GM23338 (cell line): ENCODE data around the gene ZMYND8. TPM values are rescaled to one million over a fixed set of nuclear protein-coding genes. Genes with fewer than 3 reads are reported as not detected.

ENCODE experiments used
- ATAC-seq: fragments of 200-7000 bp; cut with Tn5 transposase; 3 replicates; pipeline ENCODE4 v1.9.1; 2020
- DNase-seq: peaks from one replicate; pipeline ENCODE4 v3.0.0-alpha.2; 2015; ENCODE audit warnings: low spot score
- H2AFZ ChIP-seq: fragments of 200-600 bp; sonication (generic); 2 replicates; pipeline ENCODE4 v1.8.0; 2016; ENCODE audit warnings: antibody characterized with exemption, mild to moderate bottlenecking, moderate library complexity
- H3F3A ChIP-seq: fragments of 200-600 bp; sonication (generic); replicated peaks from 2 replicates; pipeline ENCODE4 v1.8.0; 2017; ENCODE audit warnings: antibody characterized with exemption, mixed run types, low read depth
- H3K27ac ChIP-seq: fragments of 200-600 bp; sonication (generic); 2 replicates; pipeline ENCODE4 v1.6.1; 2016; ENCODE audit warnings: low read depth
- H3K27me3 ChIP-seq: fragments of 200-600 bp; sonication (generic); 2 replicates; pipeline ENCODE4 v1.8.0; 2016; ENCODE audit warnings: mild to moderate bottlenecking, mixed run types, moderate library complexity; ENCODE audit not compliant: insufficient read depth
- H3K36me3 ChIP-seq: fragments of 200-600 bp; sonication (generic); 2 replicates; pipeline ENCODE4 v1.8.0; 2016; ENCODE audit warnings: mild to moderate bottlenecking; ENCODE audit not compliant: insufficient read depth
- H3K4me1 ChIP-seq: fragments of 200-600 bp; sonication (generic); 2 replicates; pipeline ENCODE4 v1.8.0; 2016; ENCODE audit warnings: mild to moderate bottlenecking, moderate library complexity; ENCODE audit not compliant: insufficient read depth
- H3K4me2 ChIP-seq: fragments of 200-600 bp; sonication (generic); 2 replicates; pipeline ENCODE4 v1.7.1; 2017; ENCODE audit warnings: mixed run types
- H3K4me3 ChIP-seq: fragments of 200-600 bp; sonication (generic); 2 replicates; pipeline ENCODE4 v1.6.1; 2016; ENCODE audit warnings: mixed run types
- H3K79me2 ChIP-seq: fragments of 200-600 bp; sonication (generic); replicated peaks from 2 replicates; pipeline ENCODE4 v1.8.0; 2017; ENCODE audit warnings: mild to moderate bottlenecking; ENCODE audit not compliant: insufficient read depth
- H3K9me2 ChIP-seq: fragments of 200-600 bp; sonication (generic); 2 replicates; pipeline ENCODE4 v1.8.0; 2017; ENCODE audit not compliant: insufficient read depth
- H4K20me1 ChIP-seq: fragments of 200-600 bp; sonication (generic); replicated peaks from 2 replicates; pipeline ENCODE4 v1.8.0; 2017; ENCODE audit warnings: mild to moderate bottlenecking; ENCODE audit not compliant: insufficient read depth
- H3K27ac Mint-ChIP-seq: 2 replicates; pipeline ENCODE4 v1.8.0; 2020; ENCODE audit warnings: inconsistent platforms, mild to moderate bottlenecking, moderate library complexity, mixed read lengths
- H3K27me3 Mint-ChIP-seq: 3 replicates; pipeline ENCODE4 v1.8.0; 2022; ENCODE audit warnings: low read depth, mild to moderate bottlenecking, moderate library complexity, mixed read lengths, inconsistent platforms; ENCODE audit not compliant: insufficient read depth, poor library complexity
- H3K36me3 Mint-ChIP-seq: 3 replicates; pipeline ENCODE4 v1.8.0; 2021; ENCODE audit warnings: low read depth, mild to moderate bottlenecking, inconsistent platforms, moderate library complexity, mixed read lengths
- H3K4me1 Mint-ChIP-seq: 3 replicates; pipeline ENCODE4 v1.8.0; 2020; ENCODE audit warnings: mild to moderate bottlenecking, inconsistent platforms, mixed read lengths
- H3K4me3 Mint-ChIP-seq: 3 replicates; pipeline ENCODE4 v1.8.0; 2021; ENCODE audit warnings: moderate library complexity, mild to moderate bottlenecking, inconsistent platforms, mixed read lengths
- H3K9me3 Mint-ChIP-seq: 3 replicates; pipeline ENCODE4 v1.8.0; 2020; ENCODE audit warnings: moderate library complexity, mild to moderate bottlenecking, inconsistent platforms, mixed read lengths
- CREB1 ChIP-seq: fragments of 250-450 bp; sonication (Bioruptor Pico); IDR thresholded peaks from 2 replicates; pipeline ENCODE4 v1.5.0; 2020; ENCODE audit warnings: low read depth, mild to moderate bottlenecking, moderate library complexity
- CTCF ChIP-seq, 2 experiments: fragments of 200-600 bp in 1 of 2; sonication (generic) in 1 of 2; conservative IDR thresholded peaks; 2 replicates each; pipeline versions ENCODE4 v1.5.1 to v1.6.1; 2016 to 2017; ENCODE audit warnings: antibody characterized with exemption in 2 of 2, low read depth in 2 of 2, mild to moderate bottlenecking in 2 of 2, moderate library complexity in 1 of 2
- ETS1 ChIP-seq: IDR thresholded peaks from 2 replicates; pipeline ENCODE4 v1.6.1; 2016; ENCODE audit warnings: antibody characterized with exemption
- EZH2 ChIP-seq: fragments of 200-600 bp; sonication (generic); IDR thresholded peaks from one replicate; pipeline ENCODE4 v1.8.0; 2017; ENCODE audit warnings: antibody characterized with exemption, mild to moderate bottlenecking, low read depth; ENCODE audit not compliant: unreplicated experiment
- EZH2phosphoT487 ChIP-seq: fragments of 200-600 bp; sonication (generic); IDR thresholded peaks from one replicate; pipeline ENCODE4 v1.8.1; 2018; ENCODE audit warnings: antibody characterized with exemption; ENCODE audit not compliant: unreplicated experiment
- JUNB ChIP-seq: IDR thresholded peaks from one replicate; pipeline ENCODE4 v1.6.1; 2016; ENCODE audit warnings: antibody characterized with exemption; ENCODE audit not compliant: unreplicated experiment
- NANOG ChIP-seq: IDR thresholded peaks from 2 replicates; pipeline ENCODE4 v1.6.1; 2016; ENCODE audit warnings: antibody characterized with exemption, borderline replicate concordance
- POLR2AphosphoS5 ChIP-seq: IDR thresholded peaks from 2 replicates; pipeline ENCODE4 v1.6.1; 2016; ENCODE audit warnings: antibody characterized with exemption, low read depth
- REST ChIP-seq: IDR thresholded peaks from one replicate; pipeline ENCODE4 v1.6.1; 2018; ENCODE audit warnings: antibody characterized with exemption; ENCODE audit not compliant: unreplicated experiment
- STAT1 ChIP-seq: IDR thresholded peaks from one replicate; pipeline ENCODE4 v1.6.1; 2016; ENCODE audit warnings: antibody characterized with exemption; ENCODE audit not compliant: unreplicated experiment
- ZNF114 ChIP-seq: fragments of 250-450 bp; sonication (Bioruptor Pico); IDR thresholded peaks from 2 replicates; pipeline ENCODE4 v1.5.0; 2020; ENCODE audit warnings: mild to moderate bottlenecking, moderate library complexity
- ZNF331 ChIP-seq: fragments of 250-450 bp; sonication (Bioruptor Pico); IDR thresholded peaks from 2 replicates; pipeline ENCODE4 v1.5.0; 2020; ENCODE audit warnings: low read depth, mild to moderate bottlenecking, moderate library complexity
- ZNF462 ChIP-seq: fragments of 250-450 bp; sonication (Bioruptor Pico); IDR thresholded peaks from 2 replicates; pipeline ENCODE4 v1.5.0; 2020; ENCODE audit warnings: mild to moderate bottlenecking, moderate library complexity
- polyA plus RNA-seq: library from polyadenylated mRNA; unstranded; fragments of >200 nt; fragmentation: Nextera tagmentation; extraction: Ambion mirVana; gene quantifications from 2 replicates; pipeline ENCODE4 v1.2.1, GENCODE V29; 2016
- total RNA-seq: library from RNA; depleted of rRNA; stranded (reverse); fragments of >200 nt; shearing (Covaris generic); gene quantifications from 2 replicates; pipeline ENCODE4 v1.2.3, GENCODE V29; 2014

The ZMYND8 gene
- total and polyA plus RNA-seq, 2 experiments from 2014 or later = 70.9 to 128 TPM

GRCh38 chr20:47195573-47195972, 160.9 kb downstream of the ZMYND8 start:
- no peak for TF ChIP-seq JUNB
- no peak for TF ChIP-seq NANOG
- TF ChIP-seq CTCF (conservative IDR thresholded peaks at IDR 0.05; ENCODE audit: low read depth in 2 of 2) = no peak
- no peak for TF ChIP-seq POLR2AphosphoS5
- TF ChIP-seq ZNF331 = no peak
- TF ChIP-seq CREB1 = no peak
- TF ChIP-seq ZNF114 (CRISPR knock-in tag) = no peak
- no peak for TF ChIP-seq EZH2phosphoT487
- no peak for TF ChIP-seq EZH2
- no peak for TF ChIP-seq ZNF462
- no peak for TF ChIP-seq STAT1
- TF ChIP-seq ETS1 = no peak
- TF ChIP-seq REST = no peak
- Histone ChIP-seq H3K36me3 (no peaks in the 10 kb centered on the region), H3K9me2 (peaks cover 5% of the 10 kb centered on the region; the same call in 1 of the 2 replicates), H3K4me2 (no peak overlapping the region), H4K20me1 (no peaks in the 10 kb centered on the region), H3K4me1 (no peaks in the 10 kb centered on the region), H3K27me3 (no peaks in the 10 kb centered on the region), H3K27ac (no peak overlapping the region), H2AFZ (no peak overlapping the region; the same call in 1 of the 2 replicates), H3K79me2 (no peaks in the 10 kb centered on the region), H3K4me3 (no peak overlapping the region), H3F3A (no peaks in the 10 kb centered on the region)
- H3K4me3 Mint-ChIP-seq = no peak overlapping the region
- DNase-seq (no peak), ATAC-seq (no peak)
- H3K36me3 Mint-ChIP-seq = no peaks in the 10 kb centered on the region
- peaks cover 4% of the 10 kb centered on the region for H3K27me3 Mint-ChIP-seq
- no peaks in the 10 kb centered on the region for H3K9me3 Mint-ChIP-seq
- no peak overlapping the region for H3K27ac Mint-ChIP-seq
- H3K4me1 Mint-ChIP-seq = peaks cover 5% of the 10 kb centered on the region; the same call in 2 of the 3 replicates
